Keratinocyte (primary cell): ENCODE measurements around the gene ACACA.

Experiments used
- CTCF ChIP-seq, 3 experiments: IDR thresholded peaks in 1 of 3; conservative IDR thresholded peaks in 1 of 3; optimal IDR thresholded peaks in 1 of 3; 2 replicates in 2 of 3; 3 replicates in 1 of 3; pipeline versions ENCODE3 to v1.5.1; 2011; ENCODE audit warnings: low read length in 3 of 3, mild to moderate bottlenecking in 3 of 3, moderate library complexity in 2 of 3, control low read depth in 1 of 3, inconsistent platforms in 1 of 3; ENCODE audit not compliant: insufficient read depth in 2 of 3; ENCODE audit errors: extremely low read depth in 1 of 3
- EZH2 ChIP-seq: IDR thresholded peaks from one replicate; pipeline ENCODE4 v1.6.1; 2012; ENCODE audit warnings: inconsistent platforms, mild to moderate bottlenecking, low read length, moderate library complexity

- TF ChIP-seq CTCF (optimal IDR thresholded peaks at IDR 0.05 in 1 of 3, IDR thresholded peaks at IDR 0.05 in 1 of 3, conservative IDR thresholded peaks at IDR 0.05 in 1 of 3; ENCODE audit: extremely low read depth in 1 of 3, insufficient read depth in 2 of 3, low read length in 3 of 3) (no peak), EZH2 (no peak)
Observed at GRCh38 chr17:37194208-37194607, 212.4 kb downstream of the ACACA start.
